ENCODE data around the gene GPT2. TPM values are rescaled to one million over a fixed set of nuclear protein-coding genes. Genes with fewer than 3 reads are reported as not detected.
"Not testable (repeated sequence)": the region's sequence is repeated elsewhere in the genome, so short reads cannot be mapped to it uniquely, and the experiment has no call there.

GPT2 gene
- total RNA-seq, 1 donor from 2014 or later, result 44.7 TPM

GRCh38 chr16:46862555-46863447 lies 21.4 kb upstream of the GPT2 start:
- no peak for DNase-seq (ENCODE audit: low spot score)

GRCh38 chr16:46866286-46866685 lies 17.9 kb upstream of the GPT2 start:
- no peak for DNase-seq (ENCODE audit: low spot score)

GRCh38 chr16:46867486-46867885 lies 16.7 kb upstream of the GPT2 start:
- DNase-seq (ENCODE audit: low spot score), result not testable (repeated sequence)

GRCh38 chr16:46868891-46869290 lies 15.3 kb upstream of the GPT2 start:
- DNase-seq (ENCODE audit: low spot score), result peak; percentile 50

GRCh38 chr16:46871597-46871996 lies 12.6 kb upstream of the GPT2 start:
- DNase-seq (ENCODE audit: low spot score), result no peak

GRCh38 chr16:46873201-46873600 lies 11.0 kb upstream of the GPT2 start:
- no peak for DNase-seq (ENCODE audit: low spot score)

- no peak for DNase-seq (ENCODE audit: low spot score)
These were observed 8.9 kb upstream of the GPT2 start for GRCh38 chr16:46875243-46875642.

GRCh38 chr16:46882304-46882939 lies 1.7 kb upstream of the GPT2 start:
- no peak for DNase-seq (ENCODE audit: low spot score)

- no peak for DNase-seq (ENCODE audit: low spot score)
These were observed 1.2 kb upstream of the GPT2 start for GRCh38 chr16:46882940-46883307.

- no peak for DNase-seq (ENCODE audit: low spot score)
These were observed 841 bp upstream of the GPT2 start for GRCh38 chr16:46883353-46883689.

- no peak for DNase-seq (ENCODE audit: low spot score)
These were observed 541 bp downstream of the GPT2 start for GRCh38 chr16:46884513-46885293.

GRCh38 chr16:46885960-46886763 lies 2.0 kb downstream of the GPT2 start:
- peak; percentile 50 for DNase-seq (ENCODE audit: low spot score)

GRCh38 chr16:46886764-46887523 lies 2.8 kb downstream of the GPT2 start:
- DNase-seq (ENCODE audit: low spot score), result no peak

GRCh38 chr16:46887524-46887854 lies 3.3 kb downstream of the GPT2 start:
- no peak for DNase-seq (ENCODE audit: low spot score)

GRCh38 chr16:46889245-46889941 lies 5.2 kb downstream of the GPT2 start:
- DNase-seq (ENCODE audit: low spot score), result no peak

GRCh38 chr16:46889942-46890300 lies 5.8 kb downstream of the GPT2 start:
- DNase-seq (ENCODE audit: low spot score), result no peak

- no peak for DNase-seq (ENCODE audit: low spot score)
These were observed 7.7 kb downstream of the GPT2 start for GRCh38 chr16:46891910-46892309.

GRCh38 chr16:46894036-46894672 lies 10.0 kb downstream of the GPT2 start:
- DNase-seq (ENCODE audit: low spot score), result no peak

- DNase-seq (ENCODE audit: low spot score), result no peak
These were observed 11.5 kb downstream of the GPT2 start for GRCh38 chr16:46895399-46896313.
